NB4 (cell line): ENCODE results near the gene PLA2G2F.

ENCODE experiments used
- POLR2A ChIP-seq: IDR thresholded peaks from 2 replicates; pipeline ENCODE4 v1.6.1; 2011; ENCODE audit warnings: mild to moderate bottlenecking; ENCODE audit not compliant: insufficient read length; ENCODE audit errors: extremely low read depth
- TF ChIP-seq, protein P1 (sequence below): IDR thresholded peaks from one replicate; pipeline ENCODE4 v1.5.1; 2012; ENCODE audit warnings: low read depth, low read length
- TF ChIP-seq, protein P2 (sequence below): IDR thresholded peaks from 2 replicates; pipeline ENCODE4 v1.6.1; 2011; ENCODE audit warnings: low read depth, low read length

DNA sequence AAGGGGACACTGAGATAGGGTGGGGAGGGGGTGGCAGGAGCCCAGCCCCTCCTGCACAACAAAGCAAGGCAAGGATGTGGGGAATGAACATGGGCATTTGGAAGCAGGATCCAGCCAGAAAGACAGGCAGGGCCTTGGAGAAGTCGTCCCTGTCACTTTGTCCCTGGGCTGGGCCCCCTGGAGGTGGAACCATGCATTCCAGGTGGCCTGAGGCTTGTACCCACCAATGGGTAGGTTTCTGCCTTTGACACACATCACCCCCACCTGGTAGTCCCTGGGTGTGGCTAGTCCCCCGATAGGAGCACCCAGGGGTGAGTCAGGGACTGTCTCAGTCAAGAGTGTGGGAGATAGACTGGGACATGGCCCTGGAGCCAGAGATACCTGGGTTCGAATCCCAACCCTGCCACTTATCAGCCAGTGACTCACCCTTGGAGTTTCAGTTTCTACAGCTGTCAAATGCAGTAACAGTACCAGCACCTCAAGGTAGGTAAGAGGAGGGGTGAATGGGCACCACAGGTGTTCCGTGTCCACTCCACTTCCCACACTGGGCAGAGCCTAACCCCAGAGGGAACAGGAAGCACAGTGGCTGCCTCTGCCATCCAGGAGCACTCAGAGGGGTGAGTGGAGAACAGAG lies 29.8 kb upstream of the PLA2G2F start:
- TF ChIP-seq, protein P1, sequence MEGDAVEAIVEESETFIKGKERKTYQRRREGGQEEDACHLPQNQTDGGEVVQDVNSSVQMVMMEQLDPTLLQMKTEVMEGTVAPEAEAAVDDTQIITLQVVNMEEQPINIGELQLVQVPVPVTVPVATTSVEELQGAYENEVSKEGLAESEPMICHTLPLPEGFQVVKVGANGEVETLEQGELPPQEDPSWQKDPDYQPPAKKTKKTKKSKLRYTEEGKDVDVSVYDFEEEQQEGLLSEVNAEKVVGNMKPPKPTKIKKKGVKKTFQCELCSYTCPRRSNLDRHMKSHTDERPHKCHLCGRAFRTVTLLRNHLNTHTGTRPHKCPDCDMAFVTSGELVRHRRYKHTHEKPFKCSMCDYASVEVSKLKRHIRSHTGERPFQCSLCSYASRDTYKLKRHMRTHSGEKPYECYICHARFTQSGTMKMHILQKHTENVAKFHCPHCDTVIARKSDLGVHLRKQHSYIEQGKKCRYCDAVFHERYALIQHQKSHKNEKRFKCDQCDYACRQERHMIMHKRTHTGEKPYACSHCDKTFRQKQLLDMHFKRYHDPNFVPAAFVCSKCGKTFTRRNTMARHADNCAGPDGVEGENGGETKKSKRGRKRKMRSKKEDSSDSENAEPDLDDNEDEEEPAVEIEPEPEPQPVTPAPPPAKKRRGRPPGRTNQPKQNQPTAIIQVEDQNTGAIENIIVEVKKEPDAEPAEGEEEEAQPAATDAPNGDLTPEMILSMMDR, result peak; percentile 29
- TF ChIP-seq POLR2A, result no peak
- TF ChIP-seq, protein P2, sequence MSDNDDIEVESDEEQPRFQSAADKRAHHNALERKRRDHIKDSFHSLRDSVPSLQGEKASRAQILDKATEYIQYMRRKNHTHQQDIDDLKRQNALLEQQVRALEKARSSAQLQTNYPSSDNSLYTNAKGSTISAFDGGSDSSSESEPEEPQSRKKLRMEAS, result no peak
